ENCODE data around the gene SPTB.

Gene SPTB

DNA sequence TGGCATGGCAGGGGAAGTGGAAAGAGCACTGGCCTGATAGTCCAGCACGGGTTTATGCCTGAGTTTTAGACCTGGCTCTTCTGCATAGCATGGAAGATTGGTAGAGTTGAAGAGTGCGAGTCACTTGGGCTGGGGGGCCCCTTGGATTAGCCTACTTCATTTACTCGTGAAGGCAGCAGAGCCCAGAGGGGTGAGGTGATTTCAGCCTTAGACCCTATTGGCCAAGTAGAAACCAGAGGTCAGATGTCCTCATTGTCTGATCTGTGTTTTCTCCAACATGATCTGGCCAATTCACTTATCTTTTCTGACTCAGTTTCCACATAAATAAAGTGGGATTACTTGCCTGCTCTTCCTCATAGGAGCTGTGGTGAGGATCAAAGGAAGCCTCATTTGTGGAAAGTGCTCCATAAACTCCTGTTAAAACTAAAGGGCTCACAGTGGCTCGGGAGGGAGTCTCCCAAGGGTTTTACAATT is 173.6 kb downstream of the SPTB start:
- DNase-seq, result peak; percentile 64

DNA sequence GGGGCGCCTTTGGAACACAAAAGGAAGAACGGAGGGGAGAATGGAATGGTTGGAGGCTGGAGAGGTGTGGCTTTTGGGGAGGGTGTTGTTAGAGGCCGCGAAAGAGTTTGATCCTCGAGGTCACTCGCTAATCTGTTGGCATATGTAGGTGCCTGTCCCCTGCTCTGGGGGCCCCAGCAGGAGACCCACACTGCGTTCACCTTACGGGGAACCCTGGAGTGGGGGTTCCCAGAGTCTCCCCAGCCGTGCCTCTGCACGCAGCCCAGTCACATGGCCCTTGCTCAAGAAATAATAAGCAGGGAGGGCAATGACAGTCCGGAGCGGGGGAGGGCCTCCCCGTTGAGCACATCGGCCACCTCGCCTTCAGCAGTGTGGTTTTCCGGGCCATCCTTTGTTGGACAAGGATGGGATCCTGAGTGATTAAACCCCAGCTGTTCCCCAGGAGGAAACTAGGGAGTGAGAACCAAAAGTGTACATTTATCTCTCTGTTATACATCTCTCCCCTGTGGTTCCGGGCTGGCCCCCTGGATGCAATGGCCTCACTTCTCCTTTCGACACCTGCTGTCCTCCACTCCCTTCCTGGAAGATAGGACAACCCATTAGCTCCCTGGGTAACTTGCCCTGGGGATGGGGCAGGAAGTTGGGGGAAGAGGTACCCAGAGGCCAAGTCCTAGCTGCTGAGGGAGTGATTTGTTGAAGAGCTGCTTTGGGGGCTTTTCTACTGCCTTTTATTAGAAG is 174.2 kb downstream of the SPTB start:
- DNase-seq, result peak; percentile 59

DNA sequence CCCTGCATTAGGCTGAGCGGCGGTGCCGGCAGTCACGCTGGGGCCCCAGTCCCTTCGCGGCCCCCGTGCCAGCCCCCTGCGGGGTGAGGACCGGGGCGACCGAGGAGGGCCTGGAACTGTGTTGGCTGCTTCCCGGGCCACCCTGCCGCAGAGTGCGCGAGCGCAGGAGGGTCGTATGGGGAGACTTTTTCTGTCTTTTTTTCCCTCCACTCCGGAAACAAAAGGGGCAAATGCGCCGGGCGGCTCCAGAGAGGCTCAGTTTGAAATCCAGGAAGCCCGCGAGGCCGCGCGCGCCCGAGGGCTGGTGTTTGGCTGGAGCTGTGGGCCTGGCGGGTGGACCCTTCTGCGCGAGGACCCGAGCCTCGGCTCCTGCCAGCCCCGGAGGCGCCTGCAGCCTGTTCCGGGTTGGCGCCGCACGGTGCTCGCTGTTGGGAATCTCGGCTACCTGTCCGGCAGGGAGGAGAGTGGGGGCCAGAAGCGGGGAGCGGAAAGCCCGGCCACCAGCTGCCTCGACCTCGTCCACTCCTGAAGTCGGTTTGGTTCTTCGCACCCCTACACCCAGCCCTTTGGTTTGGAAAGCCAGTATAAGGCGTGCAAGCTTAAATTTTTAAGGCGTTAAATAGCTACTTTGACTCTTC is 174.8 kb downstream of the SPTB start:
- peak; percentile 63 for DNase-seq

DNA sequence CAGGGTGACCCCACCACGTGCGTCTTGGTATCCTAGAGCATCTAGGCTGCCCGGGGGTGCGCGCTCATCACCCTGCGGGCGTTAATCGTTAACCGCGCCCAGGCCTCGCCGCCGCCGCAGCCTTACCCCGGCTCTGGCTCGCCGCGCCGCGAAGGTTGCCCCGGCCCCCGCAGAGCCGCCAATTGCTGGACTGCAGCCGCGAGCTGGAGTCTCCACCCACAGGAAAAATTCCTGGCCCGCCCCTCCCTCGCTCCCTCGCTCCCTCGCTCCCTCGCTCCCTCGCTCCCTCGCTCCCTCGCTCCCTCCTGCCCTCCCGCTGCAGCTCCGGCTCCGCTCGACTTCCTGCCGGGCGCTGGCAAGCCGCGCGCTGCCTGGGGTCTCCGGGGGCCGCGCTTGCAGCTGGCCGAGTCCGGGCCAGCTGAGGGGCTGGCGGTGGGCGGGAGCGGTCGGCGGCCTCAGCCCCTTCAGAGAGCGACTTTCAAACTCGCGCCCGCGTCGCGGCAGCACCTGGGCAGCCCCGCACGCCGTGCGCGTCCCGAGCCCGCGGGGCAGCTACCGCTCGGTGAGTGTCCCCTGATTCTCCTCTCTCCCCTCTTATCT is 175.5 kb downstream of the SPTB start, which contains the start of gene PLEKHG3:
Gene PLEKHG3 (plus strand): TSS at position 282 of the 600 bp plus-strand sequence. CDS start 23,208 bp downstream, outside the sequence.
- DNase-seq, result peak; percentile 93

DNA sequence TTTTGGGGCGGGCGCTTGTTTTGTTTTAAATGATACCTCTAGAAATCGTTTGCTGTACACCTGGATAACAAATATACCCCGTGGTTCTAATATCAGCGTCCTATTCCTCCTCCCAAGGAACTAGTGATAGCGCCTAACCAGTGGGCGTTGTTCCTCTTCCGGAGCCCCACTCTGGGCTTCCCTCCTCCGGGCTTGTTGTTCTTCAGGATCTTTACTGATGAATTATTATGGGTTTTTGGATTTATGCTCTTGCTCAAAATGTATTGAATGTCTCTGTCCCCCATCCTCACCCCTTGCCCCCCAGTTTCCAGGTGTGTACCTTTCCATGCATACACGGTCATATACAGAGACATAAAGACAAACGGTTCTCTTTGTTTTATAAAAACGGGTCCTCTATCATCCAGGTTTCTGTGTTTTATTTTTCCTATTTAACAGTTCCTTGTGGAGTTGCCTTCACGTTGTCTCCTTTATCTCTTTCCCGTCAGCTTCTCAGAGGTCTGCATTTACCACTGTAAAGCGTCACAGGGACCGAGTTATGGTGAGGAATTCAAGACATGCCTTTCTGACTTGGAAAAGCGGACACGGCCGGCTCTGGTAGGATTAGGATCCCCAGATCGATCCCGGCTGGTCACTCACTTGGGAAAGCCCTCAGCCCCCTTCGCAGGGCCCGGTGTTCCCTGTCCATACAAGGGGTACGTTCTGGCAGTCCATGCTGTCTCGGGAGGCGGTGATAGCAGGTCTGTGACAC is 176.1 kb downstream of the SPTB start:
- DNase-seq, result no peak

DNA sequence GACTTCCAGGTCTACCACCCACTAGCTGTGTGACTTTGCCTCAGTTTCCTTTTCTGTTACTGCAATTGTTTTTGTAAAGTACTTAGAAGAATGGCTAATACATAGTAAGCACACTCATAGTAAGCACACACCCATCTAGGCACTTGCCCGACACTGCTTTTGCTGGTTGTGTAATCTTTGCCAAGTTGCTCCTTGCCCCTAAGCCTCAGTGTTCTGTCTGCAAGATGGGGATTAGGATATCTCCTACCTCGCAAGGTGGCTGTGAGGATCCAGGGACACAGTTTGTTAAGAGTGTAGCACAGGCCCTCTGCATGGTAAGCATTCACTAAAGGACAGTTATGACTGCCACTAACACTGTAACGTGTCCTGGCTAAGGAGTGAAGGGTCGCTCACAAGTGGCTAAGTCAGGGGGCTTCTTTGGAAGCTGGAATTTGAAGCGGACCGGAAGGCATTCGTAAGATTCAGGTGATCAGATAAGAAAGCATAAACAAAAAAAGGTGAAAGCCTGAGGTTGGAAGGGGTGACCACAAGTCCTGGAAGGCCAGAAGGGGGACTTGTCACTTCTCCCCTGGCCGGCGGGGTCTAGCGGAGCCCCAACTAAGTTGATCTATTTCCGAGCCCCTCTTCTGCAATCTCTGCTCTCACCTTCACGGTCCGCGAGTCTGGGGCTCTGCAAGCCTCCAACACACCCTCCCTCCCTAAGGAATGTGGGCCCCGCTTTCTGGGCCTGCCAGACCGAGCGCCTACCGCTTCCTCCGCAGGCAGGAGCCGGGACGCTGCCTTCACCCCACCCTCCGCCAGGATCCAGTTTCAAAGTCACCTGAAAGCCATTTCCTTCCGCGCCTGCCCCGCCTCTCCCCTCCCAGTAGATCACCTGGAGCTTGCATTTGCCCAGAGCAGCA is 177.0 kb downstream of the SPTB start:
- peak; percentile 94 for DNase-seq

DNA sequence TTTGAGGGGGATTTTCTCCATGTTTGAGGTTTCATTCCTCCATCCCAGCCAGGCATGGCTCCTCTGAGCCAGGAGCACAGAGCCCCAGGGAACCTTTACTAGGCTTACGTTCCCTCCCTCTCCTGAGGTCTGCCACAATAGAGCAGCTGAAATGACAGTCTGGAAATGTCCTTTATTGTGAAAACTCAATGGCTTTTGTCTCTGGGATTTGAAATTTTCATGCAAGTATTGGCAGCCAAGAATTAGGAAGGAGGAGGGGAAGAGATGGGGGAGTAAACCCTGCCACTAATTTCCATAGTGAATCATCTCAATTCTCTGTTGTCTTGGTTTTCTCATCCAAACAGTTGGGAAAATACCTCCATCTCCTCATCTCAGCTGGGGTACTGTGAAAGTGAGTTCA is 178.0 kb downstream of the SPTB start:
- peak; percentile 57 for DNase-seq

DNA sequence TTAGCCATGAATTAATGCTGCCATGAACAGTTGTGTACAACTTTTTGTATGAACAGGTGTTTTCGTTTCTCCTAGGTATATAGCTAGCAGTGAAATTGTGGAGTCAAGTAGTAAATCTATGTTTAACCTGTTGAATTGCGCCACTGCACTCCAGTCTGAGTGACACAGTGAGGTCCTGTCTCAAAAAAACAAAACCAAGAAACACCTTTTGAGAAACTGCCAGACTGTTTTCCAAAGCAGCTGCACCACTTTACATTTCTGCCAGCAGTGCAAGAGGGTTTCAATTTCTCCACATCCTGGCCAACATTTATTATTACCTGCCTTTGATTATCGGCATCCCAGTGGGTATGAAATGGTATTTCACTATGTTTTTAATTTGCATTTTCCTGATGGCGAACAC is 178.8 kb downstream of the SPTB start:
- DNase-seq, result peak; percentile 12

DNA sequence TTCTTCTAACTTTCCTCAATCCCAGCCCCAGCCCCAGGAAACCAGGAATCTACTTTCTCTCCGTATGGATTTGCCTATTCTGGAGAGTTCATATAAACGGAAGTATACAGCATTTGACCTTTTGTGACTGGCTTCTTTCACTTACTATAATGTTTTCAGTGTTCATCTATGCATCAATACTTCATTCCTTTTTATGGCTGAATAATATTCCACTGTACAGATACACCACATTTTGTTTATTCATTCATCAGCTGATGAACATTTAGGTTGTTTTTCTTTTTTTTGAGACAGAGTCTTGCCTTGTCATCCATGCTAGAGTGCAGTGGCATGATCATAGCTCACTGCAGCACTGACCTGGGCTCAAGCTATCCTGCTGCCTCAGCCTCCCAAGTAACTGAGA is 179.4 kb downstream of the SPTB start:
- DNase-seq, result no peak

DNA sequence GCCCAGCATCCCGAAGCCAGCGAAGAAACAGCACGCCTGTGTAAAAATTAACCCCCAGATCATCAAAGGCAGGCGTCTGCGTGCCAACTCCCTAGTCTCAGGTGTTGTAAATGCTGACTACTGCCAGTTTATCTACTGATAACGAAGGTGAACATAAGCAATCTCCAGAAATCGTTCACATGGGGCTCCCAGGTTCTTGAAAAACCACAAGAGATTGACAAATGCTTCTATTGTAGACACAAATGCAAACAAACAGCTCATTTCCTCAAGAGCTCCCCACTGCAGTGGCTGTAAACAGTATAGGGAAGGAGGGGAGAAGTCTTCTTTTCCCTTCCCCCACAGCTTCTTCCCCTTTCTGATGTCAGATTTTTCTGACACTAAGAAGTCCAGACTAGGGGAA is 180.8 kb downstream of the SPTB start:
- DNase-seq, result peak; percentile 46

DNA sequence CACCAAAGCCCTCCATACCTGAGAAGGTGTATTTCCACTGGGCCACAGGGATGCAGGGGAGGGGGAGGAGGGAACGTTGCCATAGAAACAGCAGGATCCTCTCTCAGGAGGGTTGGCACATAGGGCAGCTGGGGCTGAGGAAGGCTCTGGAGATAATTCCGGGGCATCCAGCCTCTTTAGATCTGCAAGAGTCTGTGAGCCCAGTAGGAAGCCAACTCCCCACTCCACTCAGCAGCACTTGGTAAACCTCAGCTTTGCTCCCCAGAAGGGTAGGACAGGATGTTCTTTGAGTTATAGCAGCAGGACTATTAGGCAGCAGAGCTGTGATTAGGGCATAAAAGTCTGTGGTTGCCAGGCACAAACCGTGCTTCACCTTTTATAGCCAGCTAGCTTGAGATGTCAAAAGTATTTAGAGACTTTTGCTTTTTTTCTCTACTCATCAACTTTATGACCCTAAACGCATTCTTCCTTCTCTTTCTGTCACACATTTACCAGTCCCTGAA is 183.3 kb downstream of the SPTB start:
- DNase-seq, result peak; percentile 52
